ENCODE results near the gene HNRNPR.

DNA sequence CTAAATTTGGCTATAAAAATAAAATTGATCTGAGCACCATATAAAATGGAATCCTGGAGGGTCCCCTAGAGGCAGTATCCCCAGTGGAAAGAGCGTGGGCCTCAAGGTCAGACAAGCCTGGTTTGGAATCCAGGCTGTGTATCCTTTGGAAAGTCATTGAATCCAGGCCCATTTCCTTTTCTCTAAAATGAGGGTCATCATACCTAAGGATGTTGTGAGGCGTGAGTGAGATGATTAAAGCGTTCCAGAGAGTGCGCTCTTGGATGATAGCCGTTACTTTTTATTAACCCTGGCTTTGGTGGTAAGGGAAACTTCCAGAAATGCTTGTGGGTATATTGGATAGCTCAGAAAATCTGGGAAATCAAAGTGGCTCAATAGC lies 26.2 kb upstream of the HNRNPR start:
- TF ChIP-seq, protein P1, sequence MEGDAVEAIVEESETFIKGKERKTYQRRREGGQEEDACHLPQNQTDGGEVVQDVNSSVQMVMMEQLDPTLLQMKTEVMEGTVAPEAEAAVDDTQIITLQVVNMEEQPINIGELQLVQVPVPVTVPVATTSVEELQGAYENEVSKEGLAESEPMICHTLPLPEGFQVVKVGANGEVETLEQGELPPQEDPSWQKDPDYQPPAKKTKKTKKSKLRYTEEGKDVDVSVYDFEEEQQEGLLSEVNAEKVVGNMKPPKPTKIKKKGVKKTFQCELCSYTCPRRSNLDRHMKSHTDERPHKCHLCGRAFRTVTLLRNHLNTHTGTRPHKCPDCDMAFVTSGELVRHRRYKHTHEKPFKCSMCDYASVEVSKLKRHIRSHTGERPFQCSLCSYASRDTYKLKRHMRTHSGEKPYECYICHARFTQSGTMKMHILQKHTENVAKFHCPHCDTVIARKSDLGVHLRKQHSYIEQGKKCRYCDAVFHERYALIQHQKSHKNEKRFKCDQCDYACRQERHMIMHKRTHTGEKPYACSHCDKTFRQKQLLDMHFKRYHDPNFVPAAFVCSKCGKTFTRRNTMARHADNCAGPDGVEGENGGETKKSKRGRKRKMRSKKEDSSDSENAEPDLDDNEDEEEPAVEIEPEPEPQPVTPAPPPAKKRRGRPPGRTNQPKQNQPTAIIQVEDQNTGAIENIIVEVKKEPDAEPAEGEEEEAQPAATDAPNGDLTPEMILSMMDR (conservative IDR thresholded peaks at IDR 0.05; ENCODE audit: low read depth, low read length): no peak
- TF ChIP-seq EZH2 (IDR thresholded peaks at IDR 0.05; ENCODE audit: low read length, unreplicated experiment) (no peak), EZH2phosphoT487 (IDR thresholded peaks at IDR 0.05; ENCODE audit: borderline replicate concordance, low read length) (no peak)

Data from PC-3 (cell line).